Raji (cell line): ENCODE measurements around the gene GRM1.

Source experiments
- POLR2A ChIP-seq: IDR thresholded peaks from 2 replicates; pipeline ENCODE4 v1.6.1; 2011; ENCODE audit warnings: low read depth, low read length, control low read depth; ENCODE audit not compliant: insufficient read depth

The GRM1 gene

DNA sequence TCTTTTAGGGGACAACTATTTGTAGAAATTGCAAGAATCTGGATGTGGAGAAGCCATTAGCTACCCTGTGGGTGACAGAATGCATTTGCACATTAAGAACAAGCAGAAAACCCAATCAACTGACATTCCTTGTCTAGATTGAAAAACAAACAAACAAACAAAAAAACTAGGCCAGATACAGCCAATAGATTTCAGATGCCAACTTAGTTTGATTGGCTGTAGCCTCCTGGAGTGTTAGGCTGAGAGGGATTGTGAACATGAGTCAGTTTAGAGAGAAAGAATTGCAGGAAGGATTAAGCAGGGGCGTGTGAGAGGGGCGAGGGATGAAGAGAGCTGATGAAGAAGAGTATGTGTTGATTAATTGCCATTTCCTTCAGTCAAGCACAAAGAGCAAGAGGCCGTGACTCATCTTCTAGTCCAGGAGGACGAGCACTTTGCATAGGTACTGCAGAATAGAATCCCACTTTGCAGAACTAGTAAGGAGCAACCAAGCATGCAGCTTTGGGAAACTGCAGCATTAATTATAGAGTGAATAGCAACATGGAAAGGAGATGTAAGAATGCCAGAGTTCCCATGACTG, 326.7 kb downstream of the GRM1 start:
- TF ChIP-seq POLR2A, result no peak

DNA sequence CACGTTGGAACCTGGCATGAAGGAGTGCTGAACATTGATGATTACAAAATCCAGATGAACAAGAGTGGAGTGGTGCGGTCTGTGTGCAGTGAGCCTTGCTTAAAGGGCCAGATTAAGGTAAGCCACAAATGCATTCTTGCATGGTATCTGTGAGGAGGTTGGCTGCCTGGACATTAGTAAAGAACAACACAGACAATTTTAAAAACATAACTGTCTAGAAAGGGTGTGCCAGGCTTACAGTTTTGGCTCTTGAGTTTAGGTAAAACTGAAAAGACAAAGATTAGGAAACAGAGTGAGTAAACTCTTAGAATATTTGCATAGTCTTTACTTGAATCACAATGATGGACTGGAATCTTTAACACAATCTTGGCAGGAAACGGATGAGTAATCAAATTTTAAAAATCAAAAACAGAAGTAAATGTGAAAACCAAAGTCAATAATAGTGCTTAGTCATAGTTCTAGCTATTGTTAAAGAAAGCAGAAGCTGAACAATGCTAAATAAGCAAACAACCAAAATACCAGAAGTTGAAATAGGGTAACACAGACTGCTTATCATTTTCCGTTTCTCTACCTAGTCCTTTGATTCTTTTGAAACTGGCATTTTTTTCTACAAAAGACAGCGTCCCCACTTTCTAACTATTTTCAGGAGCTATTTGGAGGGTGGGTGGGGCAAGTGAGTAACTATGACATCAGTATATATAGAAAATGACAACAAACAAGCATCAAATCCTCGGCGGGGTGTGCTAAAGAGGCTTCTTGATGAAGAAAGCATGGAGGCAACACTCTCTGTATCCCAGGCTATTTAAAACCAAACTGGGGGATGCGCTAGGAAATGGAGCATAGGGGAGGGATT, 328.9 kb downstream of the GRM1 start:
- TF ChIP-seq POLR2A, result no peak

DNA sequence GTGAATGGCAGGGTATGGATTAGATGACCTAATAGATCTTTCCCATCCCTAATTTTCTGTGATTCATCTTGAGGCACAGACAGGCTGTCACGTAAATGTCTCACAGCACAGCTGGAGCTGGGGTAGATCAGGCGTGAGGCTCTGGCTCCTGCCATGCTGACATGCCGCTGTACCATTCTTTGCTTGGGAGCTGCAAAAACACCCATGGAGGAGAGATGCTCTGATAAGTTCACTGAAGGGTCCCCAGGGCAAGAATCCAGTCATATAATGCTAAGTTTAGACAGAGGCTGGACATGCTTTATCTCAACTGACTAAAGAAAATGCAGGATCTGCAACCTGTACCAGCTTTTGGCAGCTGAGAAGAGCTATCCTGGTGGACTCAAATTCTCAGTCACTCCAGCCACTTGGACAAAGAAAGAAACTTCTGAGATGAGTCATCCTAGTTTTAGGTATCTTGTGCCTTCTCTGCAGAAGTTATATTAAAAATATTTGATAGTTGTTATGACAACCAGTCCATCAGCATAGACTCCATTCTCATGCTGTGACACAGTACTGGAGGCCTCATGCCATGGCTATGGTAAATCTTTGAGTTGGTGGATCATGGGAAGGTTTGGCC, 329.7 kb downstream of the GRM1 start:
- no peak for TF ChIP-seq POLR2A

DNA sequence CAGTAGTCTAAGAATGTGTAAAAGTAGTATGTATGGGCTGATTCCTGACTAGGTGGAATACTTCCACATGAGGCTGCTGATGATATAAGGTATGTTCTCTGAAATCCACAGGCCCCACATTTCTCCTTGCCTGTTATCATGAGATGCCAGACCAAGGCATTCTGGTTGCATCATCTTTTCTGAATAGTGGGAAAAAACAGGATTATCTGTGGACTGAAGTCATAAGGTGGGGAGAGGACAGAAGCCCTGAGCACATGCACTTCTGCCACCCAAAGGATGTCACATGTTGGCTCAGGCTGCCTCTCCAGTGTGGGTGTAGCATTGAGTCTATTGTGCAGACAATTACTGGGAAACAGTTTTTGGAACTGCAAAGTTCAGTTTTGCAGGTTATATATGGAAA, 330.3 kb downstream of the GRM1 start:
- no peak for TF ChIP-seq POLR2A

DNA sequence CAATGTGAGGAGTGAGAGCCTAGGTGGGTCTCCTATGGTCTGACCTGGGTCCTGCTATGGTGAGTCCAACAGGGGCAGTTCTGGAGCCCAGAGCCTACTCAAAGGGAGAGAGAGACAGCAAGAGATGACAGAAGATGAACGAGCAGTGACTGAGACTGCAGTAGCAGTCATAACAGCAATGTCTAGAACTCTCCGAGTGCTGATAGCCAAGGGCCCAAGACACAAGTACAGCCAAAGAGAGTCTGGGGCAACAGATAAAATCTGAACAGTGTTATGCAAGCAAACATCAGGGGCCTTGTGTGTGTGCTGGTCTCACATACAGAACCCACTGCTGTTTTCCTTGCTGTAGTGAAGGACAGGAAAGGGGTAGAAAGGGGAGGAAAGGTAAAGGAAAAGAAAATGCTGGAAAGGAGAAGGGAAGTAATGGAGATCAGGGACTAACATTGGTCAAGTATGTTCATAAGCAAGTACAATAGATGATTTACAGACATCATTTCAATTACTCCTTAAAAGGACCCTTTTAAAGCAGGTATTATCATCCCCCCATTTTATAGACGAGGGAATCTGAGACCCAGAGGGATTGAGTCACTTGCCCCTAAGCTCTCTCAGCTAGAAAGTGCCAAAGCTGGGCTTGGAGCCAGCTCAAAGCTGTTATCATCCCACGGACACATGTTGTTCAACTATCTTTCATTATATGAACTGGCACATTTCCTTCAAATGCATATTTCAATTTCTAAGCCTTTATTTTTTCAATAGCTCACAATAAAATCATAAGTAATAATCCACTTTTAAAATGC, 332.5 kb downstream of the GRM1 start:
- TF ChIP-seq POLR2A, result no peak

DNA sequence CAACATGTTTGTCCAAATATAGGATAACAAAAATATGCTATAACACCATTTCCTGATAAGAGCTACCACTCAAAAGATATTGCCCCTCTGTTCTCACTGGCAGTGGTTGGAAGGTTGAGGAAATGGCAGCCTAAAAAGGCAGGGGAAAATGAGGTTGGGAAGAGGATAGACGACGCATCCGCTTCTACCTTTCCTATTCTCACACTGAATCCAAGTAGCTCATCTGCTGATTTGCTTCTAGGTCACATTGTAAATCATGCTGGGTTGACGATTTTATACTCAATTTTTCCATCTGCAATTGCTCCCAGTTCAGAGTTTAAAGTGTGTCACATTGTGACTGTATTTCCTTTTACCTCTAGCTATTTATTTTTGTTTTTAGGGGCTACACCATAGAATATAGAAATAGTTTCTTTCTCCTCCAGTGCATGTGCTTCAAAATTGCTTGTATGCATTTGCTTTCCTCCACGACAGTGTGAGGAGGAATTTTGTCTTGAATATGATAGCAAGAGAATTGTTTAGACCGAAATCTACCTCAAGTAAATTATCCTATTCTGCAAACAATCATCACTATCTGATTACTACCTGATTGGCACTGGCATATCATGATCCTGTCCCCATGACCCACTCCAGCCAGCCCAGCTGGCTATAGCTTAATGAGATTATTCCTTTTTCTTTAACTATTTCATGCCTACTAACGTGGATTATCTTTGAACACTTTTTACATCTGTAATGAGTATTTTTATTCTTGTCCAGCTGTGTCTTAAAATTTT, 335.2 kb downstream of the GRM1 start:
- TF ChIP-seq POLR2A, result no peak

DNA sequence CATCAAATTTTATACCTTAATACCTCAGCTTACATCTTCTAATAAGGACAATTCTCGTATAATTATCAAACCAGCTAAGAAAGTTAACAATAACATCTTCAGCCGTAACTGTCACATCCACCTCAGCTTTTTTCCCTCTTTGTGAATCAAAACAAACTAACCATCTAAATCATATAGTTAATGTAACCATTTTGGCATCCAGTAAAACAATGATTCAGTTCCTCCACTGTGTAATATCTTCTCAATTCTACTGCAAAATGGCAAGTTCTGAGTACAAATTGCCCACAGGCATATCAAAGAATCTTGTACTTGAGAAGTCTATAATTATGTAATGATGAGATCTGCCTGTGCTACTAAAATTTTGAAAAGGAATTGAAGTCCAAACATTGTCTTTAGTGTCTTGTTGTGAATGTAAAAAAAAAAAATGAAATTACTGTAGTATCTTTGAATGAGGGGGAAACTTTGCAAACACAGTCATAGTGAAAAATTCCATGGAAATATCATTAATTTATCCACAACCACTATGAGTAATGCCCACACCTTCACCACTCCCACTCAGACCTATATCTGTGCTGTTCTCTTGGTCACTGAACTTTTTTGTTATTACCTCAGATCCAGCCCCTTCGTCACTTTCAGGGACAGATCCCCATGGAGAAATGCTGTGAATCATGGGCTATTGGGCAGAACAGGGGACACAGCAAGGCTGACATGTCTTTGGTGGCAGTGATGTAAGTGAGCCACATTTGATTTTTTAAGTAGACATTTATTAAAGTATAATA, 336.1 kb downstream of the GRM1 start:
- no peak for TF ChIP-seq POLR2A

DNA sequence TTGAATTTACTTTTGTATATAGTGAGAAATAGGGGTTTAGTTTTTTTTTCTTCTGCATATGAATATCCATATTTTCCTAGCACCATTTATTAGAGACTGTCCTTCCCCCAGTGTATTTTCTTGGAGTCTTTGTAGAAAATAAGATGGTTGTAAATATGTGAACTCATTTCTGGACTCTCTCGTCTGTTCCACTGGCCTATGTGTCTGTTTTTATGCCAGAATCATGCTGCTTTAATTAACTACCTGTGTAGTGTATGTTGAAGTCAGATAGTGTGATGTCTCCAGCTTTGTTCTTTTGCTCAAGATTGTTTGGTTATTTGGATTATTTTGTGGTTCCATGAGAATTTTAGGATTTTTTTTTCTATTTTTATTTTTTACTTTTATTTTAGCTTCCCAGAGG, 338.2 kb downstream of the GRM1 start:
- TF ChIP-seq POLR2A, result no peak

DNA sequence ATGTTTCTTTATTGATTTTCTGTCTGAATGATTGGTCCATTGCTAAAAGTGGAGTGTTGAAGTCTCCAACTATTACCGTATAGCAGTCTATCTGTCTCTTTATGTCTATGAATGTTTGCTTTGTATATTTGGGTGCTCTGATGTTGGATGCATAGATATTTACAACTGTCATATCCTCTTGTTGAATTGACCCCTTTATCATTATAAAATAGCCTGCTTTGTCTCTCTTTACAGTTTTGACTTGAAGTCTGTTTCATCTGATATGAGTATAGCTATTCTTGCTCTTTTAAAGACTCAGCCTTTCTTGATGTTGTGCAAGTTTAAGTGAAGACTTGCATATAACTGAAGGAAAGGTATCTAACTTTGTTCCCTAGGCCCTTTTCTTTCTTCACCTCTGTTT, 341.0 kb downstream of the GRM1 start:
- no peak for TF ChIP-seq POLR2A

DNA sequence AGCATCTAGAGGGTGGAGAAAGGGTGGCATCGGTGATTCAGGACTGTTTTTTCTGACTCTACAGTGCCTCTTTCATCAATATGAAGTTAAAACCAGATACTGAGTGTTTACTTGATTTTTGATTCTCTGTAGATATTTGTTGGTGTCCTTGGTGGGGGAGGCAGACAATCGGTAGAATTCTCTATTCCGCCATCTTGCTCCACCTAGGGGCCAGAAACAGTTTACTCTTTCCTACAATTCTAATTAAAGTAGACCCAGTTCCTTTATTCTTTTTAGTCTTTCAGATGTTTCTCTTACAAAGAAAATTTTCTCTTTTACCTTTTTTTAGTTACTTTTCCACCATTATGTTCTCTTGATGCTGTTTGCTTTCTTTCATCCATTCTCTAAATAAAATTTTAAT, 352.6 kb downstream of the GRM1 start:
- TF ChIP-seq POLR2A, result no peak

DNA sequence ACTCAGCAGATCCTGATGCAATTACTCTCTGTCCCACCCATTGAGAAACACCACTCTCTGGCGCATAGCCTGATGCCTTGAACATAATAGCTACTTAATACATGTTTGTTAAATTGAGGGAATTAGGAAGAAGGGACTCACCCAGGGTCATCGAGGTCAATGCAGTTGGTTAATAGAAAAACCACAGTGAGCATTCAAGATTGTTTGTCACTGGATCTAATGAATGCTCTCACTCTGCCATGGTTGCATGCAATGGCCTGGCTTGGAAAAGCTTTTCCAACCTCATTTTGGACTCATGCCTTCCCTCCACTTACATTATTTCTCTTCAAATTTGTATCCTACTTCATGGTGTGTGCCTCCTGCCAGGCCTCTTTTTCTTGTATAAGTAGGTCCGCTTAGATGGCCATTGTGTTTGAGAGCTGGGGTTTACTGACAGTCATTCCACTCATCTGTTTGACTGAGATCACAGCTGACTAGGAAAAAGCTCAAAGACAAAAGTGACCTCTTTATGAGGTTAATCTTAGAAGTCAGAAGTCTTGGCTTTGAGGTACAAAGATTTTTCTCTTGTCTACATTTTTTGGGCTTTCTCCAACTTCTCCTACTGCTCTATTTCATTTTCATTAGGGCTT, 360.0 kb downstream of the GRM1 start:
- no peak for TF ChIP-seq POLR2A

DNA sequence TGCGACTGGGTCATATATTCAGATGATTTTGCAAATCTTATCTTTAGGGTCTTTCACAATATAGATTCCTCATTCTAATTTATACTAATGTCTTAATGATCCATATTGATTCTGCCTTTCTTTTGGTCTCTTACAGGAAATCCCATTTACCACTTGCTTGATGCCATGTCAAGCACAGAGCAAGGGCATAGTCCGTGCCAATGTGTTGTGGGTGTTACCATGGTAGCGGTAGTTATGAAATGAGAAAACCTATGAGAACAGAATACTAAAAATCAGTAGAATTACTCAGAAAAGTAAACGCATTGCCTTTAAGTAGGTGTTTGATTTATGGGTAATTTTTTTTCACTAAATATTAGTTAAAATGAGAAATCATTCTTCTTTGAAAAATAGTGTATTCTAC, 360.9 kb downstream of the GRM1 start:
- TF ChIP-seq POLR2A, result no peak

DNA sequence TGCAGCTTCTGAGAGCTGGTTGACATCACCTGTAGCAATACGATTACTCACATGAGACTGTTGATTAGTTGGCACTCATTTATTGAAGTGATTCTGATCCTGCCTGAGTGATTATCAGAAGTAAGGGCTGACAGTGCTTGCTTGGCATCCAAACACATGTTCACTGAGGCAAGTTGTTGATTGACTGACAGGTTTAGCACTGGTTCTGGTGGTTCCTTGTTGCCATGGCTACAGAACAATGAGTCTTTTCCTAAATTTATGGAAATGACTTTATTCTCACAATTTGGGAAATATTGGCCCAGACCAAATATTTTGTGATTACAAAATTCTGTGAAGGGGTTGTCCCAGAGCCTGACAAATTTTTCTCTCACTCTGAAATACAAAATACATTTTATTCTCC, 368.8 kb downstream of the GRM1 start:
- no peak for TF ChIP-seq POLR2A

DNA sequence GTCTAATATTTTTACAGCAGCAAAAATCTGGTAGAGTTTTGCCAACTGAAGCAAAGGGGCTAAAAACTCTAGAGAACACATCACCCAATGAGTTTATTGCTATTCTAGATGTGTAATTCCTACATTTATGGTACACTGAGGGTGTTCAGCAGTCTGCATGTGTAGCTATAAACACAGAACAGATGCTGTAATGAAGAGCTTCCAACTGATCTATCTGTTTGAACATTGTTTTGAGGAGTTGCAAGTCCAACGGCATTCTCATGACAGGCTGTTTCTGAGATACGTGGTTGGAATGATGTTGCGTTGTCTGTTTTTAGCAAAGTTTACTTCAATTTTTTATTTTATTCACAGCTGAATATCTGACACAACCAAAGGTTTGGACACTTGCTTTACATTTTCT, 373.6 kb downstream of the GRM1 start:
- TF ChIP-seq POLR2A, result no peak
